ENCODE data around the gene USP48.

The USP48 gene

GRCh38 chr1:21707891-21708290 is 75.1 kb downstream of the USP48 start:
- Histone ChIP-seq H3K4me1 (ENCODE audit: low read length) (peaks cover 24% of the 10 kb centered on the region), H3K9me2 (replicated peaks; ENCODE audit: insufficient read depth, low read length) (no peaks in the 10 kb centered on the region), H3F3A (ENCODE audit: insufficient read depth, low read length) (peaks cover 4% of the 10 kb centered on the region), H2AFZ (ENCODE audit: low read length) (no peak overlapping the region), H3K9me3 (replicated peaks; ENCODE audit: insufficient read depth, low read length) (no peaks in the 10 kb centered on the region), H3K4me2 (ENCODE audit: low read depth, low read length) (no peak overlapping the region), H3K27me3 (replicated peaks; ENCODE audit: insufficient read depth, low read length) (no peaks in the 10 kb centered on the region), H3K27ac (ENCODE audit: low read length) (no peak overlapping the region), H4K20me1 (ENCODE audit: insufficient read depth, low read length) (no peaks in the 10 kb centered on the region; the same call in 1 of the 2 replicates), H3K79me2 (ENCODE audit: low read length) (peaks cover 11% of the 10 kb centered on the region), H3K36me3 (replicated peaks; ENCODE audit: insufficient read depth, low read length) (no peaks in the 10 kb centered on the region; the same call in 1 of the 2 replicates), H3K9ac (ENCODE audit: low read length) (no peak overlapping the region), H3K4me3 (ENCODE audit: low read length) (no peak overlapping the region)
- no peak for TF ChIP-seq CTCF (IDR thresholded peaks at IDR 0.05; ENCODE audit: low read length)
- no peak for TF ChIP-seq EZH2 (optimal IDR thresholded peaks at IDR 0.05; ENCODE audit: low read depth, low read length)
- TF ChIP-seq EZH2phosphoT487 (IDR thresholded peaks at IDR 0.05; ENCODE audit: low read length) = no peak
- no peak for DNase-seq

GRCh38 chr1:21707086-21707840 is 75.7 kb downstream of the USP48 start:
- Histone ChIP-seq H3K79me2 (ENCODE audit: low read length) (peaks cover 15% of the 10 kb centered on the region), H3K9ac (ENCODE audit: low read length) (no peak overlapping the region), H3K4me1 (ENCODE audit: low read length) (peaks cover 24% of the 10 kb centered on the region), H3F3A (ENCODE audit: insufficient read depth, low read length) (peaks cover 4% of the 10 kb centered on the region), H3K4me2 (ENCODE audit: low read depth, low read length) (no peak overlapping the region), H3K27ac (ENCODE audit: low read length) (no peak overlapping the region), H3K27me3 (replicated peaks; ENCODE audit: insufficient read depth, low read length) (no peaks in the 10 kb centered on the region), H3K36me3 (replicated peaks; ENCODE audit: insufficient read depth, low read length) (no peaks in the 10 kb centered on the region; the same call in 1 of the 2 replicates), H3K9me3 (replicated peaks; ENCODE audit: insufficient read depth, low read length) (no peaks in the 10 kb centered on the region), H3K4me3 (ENCODE audit: low read length) (no peak overlapping the region), H3K9me2 (replicated peaks; ENCODE audit: insufficient read depth, low read length) (no peaks in the 10 kb centered on the region), H2AFZ (ENCODE audit: low read length) (no peak overlapping the region), H4K20me1 (ENCODE audit: insufficient read depth, low read length) (no peaks in the 10 kb centered on the region; the same call in 1 of the 2 replicates)
- DNase-seq = no peak
- no peak for TF ChIP-seq CTCF (IDR thresholded peaks at IDR 0.05; ENCODE audit: low read length)
- no peak for TF ChIP-seq EZH2phosphoT487 (IDR thresholded peaks at IDR 0.05; ENCODE audit: low read length)
- no peak for TF ChIP-seq EZH2 (optimal IDR thresholded peaks at IDR 0.05; ENCODE audit: low read depth, low read length)

GRCh38 chr1:21706151-21706835 is 76.7 kb downstream of the USP48 start:
- H3K36me3 ChIP-seq (replicated peaks; ENCODE audit: insufficient read depth, low read length) = no peaks in the 10 kb centered on the region; the same call in 1 of the 2 replicates
- H4K20me1 ChIP-seq (ENCODE audit: insufficient read depth, low read length) = no peaks in the 10 kb centered on the region; the same call in 1 of the 2 replicates
- no peak overlapping the region for H2AFZ ChIP-seq (ENCODE audit: low read length)
- H3F3A ChIP-seq (ENCODE audit: insufficient read depth, low read length) = peaks cover 6% of the 10 kb centered on the region
- no peaks in the 10 kb centered on the region for H3K9me3 ChIP-seq (replicated peaks; ENCODE audit: insufficient read depth, low read length)
- no peak for DNase-seq
- no peaks in the 10 kb centered on the region for H3K27me3 ChIP-seq (replicated peaks; ENCODE audit: insufficient read depth, low read length)
- H3K27ac ChIP-seq (ENCODE audit: low read length) = no peak overlapping the region
- peaks cover 27% of the 10 kb centered on the region for H3K4me1 ChIP-seq (ENCODE audit: low read length)
- H3K9me2 ChIP-seq (replicated peaks; ENCODE audit: insufficient read depth, low read length) = no peaks in the 10 kb centered on the region
- TF ChIP-seq CTCF (IDR thresholded peaks at IDR 0.05; ENCODE audit: low read length) (no peak), EZH2phosphoT487 (IDR thresholded peaks at IDR 0.05; ENCODE audit: low read length) (no peak), EZH2 (optimal IDR thresholded peaks at IDR 0.05; ENCODE audit: low read depth, low read length) (no peak)
- no peak overlapping the region for H3K4me2 ChIP-seq (ENCODE audit: low read depth, low read length)
- no peak overlapping the region for H3K9ac ChIP-seq (ENCODE audit: low read length)
- no peak overlapping the region for H3K4me3 ChIP-seq (ENCODE audit: low read length)
- peaks cover 15% of the 10 kb centered on the region for H3K79me2 ChIP-seq (ENCODE audit: low read length)
